HepG2 (cell line): ENCODE data around the gene OST4. TPM values are rescaled to one million over a fixed set of nuclear protein-coding genes. Genes with fewer than 3 reads are reported as not detected.

Source experiments
- CBFB ChIP-seq: sonication (generic); formaldehyde crosslinking; IDR thresholded peaks from 2 replicates; pipeline ENCODE4 v1.4.0; 2020; ENCODE audit warnings: missing genetic modification reagents
- CREBL2 ChIP-seq: sonication (generic); formaldehyde crosslinking; IDR thresholded peaks from 2 replicates; pipeline ENCODE4 v1.8.1; 2023; ENCODE audit warnings: missing genetic modification reagents, mild to moderate bottlenecking, borderline replicate concordance
- DNMT1 ChIP-seq: sonication (generic); formaldehyde crosslinking; IDR thresholded peaks from 2 replicates; pipeline ENCODE4 v1.5.1; 2020; ENCODE audit warnings: mild to moderate bottlenecking, missing genetic modification reagents
- FOXP4 ChIP-seq: sonication (generic); formaldehyde crosslinking; IDR thresholded peaks from 2 replicates; pipeline ENCODE4 v1.4.0; 2020; ENCODE audit warnings: missing genetic modification reagents
- GTF3A ChIP-seq: sonication (generic); formaldehyde crosslinking; conservative IDR thresholded peaks from 2 replicates; pipeline ENCODE4 v1.4.0; 2020; ENCODE audit warnings: mild to moderate bottlenecking, missing genetic modification reagents
- HNF1B ChIP-seq: sonication (generic); formaldehyde crosslinking; IDR thresholded peaks from 2 replicates; pipeline ENCODE4 v1.5.1; 2020; ENCODE audit warnings: mild to moderate bottlenecking, moderate library complexity, missing genetic modification reagents
- JUN ChIP-seq: sonication (generic); formaldehyde crosslinking; IDR thresholded peaks from 2 replicates; pipeline ENCODE4 v1.4.0; 2020; ENCODE audit warnings: mild to moderate bottlenecking, missing genetic modification reagents
- KAT8 ChIP-seq: IDR thresholded peaks from 2 replicates; pipeline ENCODE4 v1.6.1; 2016; ENCODE audit warnings: missing genetic modification reagents, missing compliant biosample characterization
- MNT ChIP-seq: fragments of 450-650 bp; IDR thresholded peaks from 2 replicates; pipeline ENCODE4 v1.6.1; 2016
- PITX1 ChIP-seq: sonication (generic); formaldehyde crosslinking; IDR thresholded peaks from 2 replicates; pipeline ENCODE4 v1.5.1; 2020; ENCODE audit warnings: mild to moderate bottlenecking, missing genetic modification reagents
- POGZ ChIP-seq: sonication (generic); formaldehyde crosslinking; IDR thresholded peaks from 2 replicates; pipeline ENCODE4 v1.4.0; 2020; ENCODE audit warnings: mild to moderate bottlenecking, missing genetic modification reagents
- PRDM15 ChIP-seq: sonication (generic); formaldehyde crosslinking; IDR thresholded peaks from 2 replicates; pipeline ENCODE4 v1.4.0; 2020; ENCODE audit warnings: missing genetic modification reagents
- TCF7L2 ChIP-seq: IDR thresholded peaks from 2 replicates; pipeline ENCODE4 v1.6.1; 2011; ENCODE audit warnings: mild to moderate bottlenecking, low read depth, low read length, moderate library complexity
- TIGD3 ChIP-seq: sonication (generic); formaldehyde crosslinking; IDR thresholded peaks from 2 replicates; pipeline ENCODE4 v1.5.1; 2020; ENCODE audit warnings: mild to moderate bottlenecking, missing genetic modification reagents, borderline replicate concordance
- ZC3H13 ChIP-seq: sonication (generic); formaldehyde crosslinking; IDR thresholded peaks from 2 replicates; pipeline ENCODE4 v1.8.1; 2023; ENCODE audit warnings: mild to moderate bottlenecking, missing genetic modification reagents, moderate library complexity
- ZMYM2 ChIP-seq: sonication (generic); formaldehyde crosslinking; IDR thresholded peaks from 2 replicates; pipeline ENCODE4 v1.8.0; 2022; ENCODE audit warnings: mild to moderate bottlenecking, missing genetic modification reagents
- ZNF264 ChIP-seq: sonication (generic); formaldehyde crosslinking; IDR thresholded peaks from 2 replicates; pipeline ENCODE4 v1.4.0; 2020; ENCODE audit warnings: missing genetic modification reagents
- polyA plus RNA-seq, 8 experiments: library from polyadenylated mRNA; depleted of rRNA in 3 of 8; stranded (reverse) in 7 of 8; unstranded in 1 of 8; fragments of >200 nt; fragmentation: Illumina TruSeq in 4 of 8; extraction: Trizol in 4 of 8; gene quantifications; 2 replicates each; pipeline versions ENCODE4 v1.2.1 to v1.2.3, GENCODE V29; 2011 to 2016; ENCODE audit warnings: low read depth in 4 of 8, missing spikeins in 1 of 8, mixed read lengths in 1 of 8; ENCODE audit not compliant: insufficient read depth in 1 of 8
- total RNA-seq, 5 experiments: library from RNA; depleted of rRNA; stranded (reverse); fragments of >200 nt; fragmentation: Illumina TruSeq; extraction: Trizol; gene quantifications; 2 replicates each; pipeline ENCODE4 v1.2.3, GENCODE V29; 2016; ENCODE audit warnings: low read depth in 1 of 5

OST4 gene
- total and polyA plus RNA-seq, 2 of the 13 experiments (the other 11 are each of a cell fraction or from before 2014, with no cell fraction given), result 498 to 584 TPM

- TF ChIP-seq PITX1 (CRISPR knock-in tag) (no peak), FOXP4 (CRISPR knock-in tag) (0 out of 2 replicates have a peak, but pooled peaks have one; percentile 10), ZMYM2 (CRISPR knock-in tag) (no peak), POGZ (CRISPR knock-in tag) (no peak), TIGD3 (CRISPR knock-in tag) (no peak), JUN (CRISPR knock-in tag) (no peak), CBFB (CRISPR knock-in tag) (no peak), CREBL2 (CRISPR knock-in tag) (no peak), HNF1B (CRISPR knock-in tag) (peak; percentile 67), GTF3A (CRISPR knock-in tag) (no peak), ZC3H13 (CRISPR knock-in tag) (no peak; the same call in none of the 2 replicates), TCF7L2 (no peak), PRDM15 (CRISPR knock-in tag) (no peak), MNT (no peak), KAT8 (CRISPR knock-in tag) (no peak), ZNF264 (CRISPR knock-in tag) (no peak), DNMT1 (CRISPR knock-in tag) (no peak)
Measured at GRCh38 chr2:27071990-27072830, 756 bp upstream of the OST4 start (continued).
